ENCODE data around the gene GPR108. TPM values are rescaled to one million over a fixed set of nuclear protein-coding genes. Genes with fewer than 3 reads are reported as not detected.

The GPR108 gene
- total RNA-seq, 2 experiments from 2014 or later, result 56.0 to 62.9 TPM

Other genes with a start within 250 kb of the GPR108 start
- 1 to 10 TPM; 7.3 to 7.8 TPM for gene TUBB4A, start 235.3 kb downstream of the GPR108 start, total RNA-seq
- 1 to 10 TPM; 2.3 to 2.5 TPM for gene TNFSF9, start 206.6 kb downstream of the GPR108 start, total RNA-seq
- gene CD70, start 146.4 kb downstream of the GPR108 start, total RNA-seq, result 10 to 100 TPM; 15.2 to 15.3 TPM
- gene TNFSF14, start 67.4 kb downstream of the GPR108 start, total RNA-seq, result 10 to 100 TPM; 68.0 to 72.8 TPM
- under 1 TPM; 0.22 to 0.64 TPM for gene C3, start 16.9 kb downstream of the GPR108 start, total RNA-seq
- 10 to 100 TPM; 29.8 to 31.3 TPM for gene TRIP10, start 2.1 kb upstream of the GPR108 start, total RNA-seq
- 10 to 100 TPM; 25.7 to 26.1 TPM for gene SH2D3A, start 29.9 kb upstream of the GPR108 start, total RNA-seq
- gene VAV1, start 35.1 kb upstream of the GPR108 start, total RNA-seq, result 10 to 100 TPM; 65.2 to 65.7 TPM
- 1 to 10 TPM in 1 of 2 experiments, under 1 TPM in 1; 0.88 to 1.3 TPM for gene ADGRE1, start 150.0 kb upstream of the GPR108 start, total RNA-seq

All from activated naive CD8-positive, alpha-beta T cell treated with anti-CD3 and anti-CD28 coated beads for 36 hours (primary cell).